T47D (cell line): ENCODE measurements around the gene PDGFD.

Experiments
- DNase-seq, 2 experiments: peaks; one replicate each; pipeline versions ENCODE4 v3.0.0 to v3.0.0-alpha.2; 2011 to 2012; ENCODE audit warnings: low read depth in 1 of 2, low spot score in 1 of 2
- JUND ChIP-seq: IDR thresholded peaks from 2 replicates; pipeline ENCODE4 v1.6.1; 2012; ENCODE audit warnings: low read depth
- in situ Hi-C: cut with HindIII; loops from 2 replicates; pipeline ENCODE4 v1.10.0; 2016; ENCODE audit warnings: low sequenced_read_pairs, low pct_unique_long_range_greater_than_20kb

Gene PDGFD

DNA sequence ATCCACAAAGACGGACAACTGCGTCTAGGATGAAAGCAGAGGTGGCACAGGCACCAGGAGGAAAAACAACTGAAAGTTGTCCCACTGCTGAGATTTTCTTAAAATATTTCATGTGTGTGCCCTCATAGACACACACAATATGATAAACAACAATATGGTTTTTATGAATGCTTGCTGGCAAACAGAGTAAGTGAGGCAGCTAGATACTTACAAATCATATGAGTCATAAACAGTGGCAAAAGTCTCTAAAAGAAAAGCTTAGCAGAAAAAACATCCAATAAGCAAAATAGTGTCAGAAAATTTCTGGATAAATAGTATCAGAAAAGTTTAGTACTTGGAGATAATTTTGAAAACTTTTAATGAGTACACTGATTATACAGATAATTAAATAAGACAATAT, 228.7 kb downstream of the PDGFD start:
- DNase-seq = no peak
- in situ Hi-C loops = no loop called here
- TF ChIP-seq JUND = no peak

GRCh38 chr11:103929170-103929903, 234.6 kb downstream of the PDGFD start:
- no peak for TF ChIP-seq JUND
- in situ Hi-C loops = no loop called here
- no peak for DNase-seq

DNA sequence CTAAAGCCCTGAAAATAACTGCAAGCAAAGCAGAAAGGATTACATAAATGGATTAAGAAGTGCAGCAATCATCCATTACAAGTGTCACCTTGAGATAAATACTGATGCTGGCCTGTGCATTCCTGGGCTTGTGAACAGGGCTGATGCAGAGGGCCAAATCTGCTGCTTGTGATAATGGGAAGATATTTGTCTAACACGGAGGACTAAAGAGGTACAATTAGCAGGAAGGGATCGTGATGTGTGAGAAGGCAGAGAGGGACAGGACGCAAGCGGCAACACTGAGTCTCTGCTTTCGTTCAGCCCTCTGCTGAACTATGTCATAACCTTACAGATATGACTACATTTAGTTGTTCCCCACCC, 235.2 kb downstream of the PDGFD start:
- TF ChIP-seq JUND = no peak
- in situ Hi-C loops = no loop called here
- no peak for DNase-seq

DNA sequence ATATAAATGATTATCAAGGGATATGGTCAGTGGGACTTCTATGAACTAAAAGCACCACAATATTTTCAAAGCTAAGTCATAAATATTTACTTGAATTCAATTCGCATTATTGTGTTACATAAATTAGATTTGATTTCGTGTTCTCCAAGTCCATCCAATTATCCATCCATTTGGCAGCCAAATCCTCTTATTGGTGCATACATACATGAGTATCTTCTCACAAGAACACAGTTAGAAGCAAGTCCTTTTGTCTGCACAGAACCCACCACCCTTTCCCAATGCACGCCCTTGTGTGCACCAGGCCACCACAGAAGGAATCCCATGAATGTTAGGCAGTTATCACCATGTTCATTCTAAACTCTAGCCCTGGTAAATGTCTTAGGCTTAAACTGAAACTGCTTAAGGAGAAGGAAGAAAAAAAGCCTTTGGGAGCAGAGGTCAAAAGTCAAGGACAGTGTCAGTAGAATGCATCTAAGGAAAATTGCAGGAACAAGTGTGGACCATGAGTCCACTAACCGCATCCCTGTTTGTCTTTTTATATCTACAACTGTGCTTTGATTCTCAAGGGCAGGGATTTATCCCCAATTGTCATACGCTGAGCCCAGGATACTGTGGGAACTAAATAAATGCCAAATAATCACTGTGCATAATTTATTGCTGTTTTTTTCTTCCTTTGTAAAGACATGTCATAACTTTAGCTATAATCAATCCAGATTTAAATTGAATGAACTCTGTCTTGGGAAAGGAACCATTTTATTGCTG, 235.7 kb downstream of the PDGFD start:
- no peak for DNase-seq
- no peak for TF ChIP-seq JUND
- in situ Hi-C loops = no loop called here

- peak in 1 of 2 experiments; percentile 54 for DNase-seq
- TF ChIP-seq JUND = no peak
- in situ Hi-C loops = no loop called here
These were observed 236.4 kb downstream of the PDGFD start for GRCh38 chr11:103927535-103927934.

GRCh38 chr11:103926990-103927389, 237.0 kb downstream of the PDGFD start:
- TF ChIP-seq JUND = no peak
- in situ Hi-C loops = no loop called here
- DNase-seq = no peak

- TF ChIP-seq JUND = no peak
- DNase-seq = no peak
- in situ Hi-C loops = no loop called here
These were observed 239.6 kb downstream of the PDGFD start for GRCh38 chr11:103924166-103925013.

GRCh38 chr11:103923451-103923931, 240.5 kb downstream of the PDGFD start:
- in situ Hi-C loops = no loop called here

GRCh38 chr11:103920933-103921332, 243.0 kb downstream of the PDGFD start:
- in situ Hi-C loops = no loop called here
- TF ChIP-seq JUND = no peak
- DNase-seq = no peak

More at GRCh38 chr11:103923451-103923931, 240.5 kb downstream of the PDGFD start:
- no peak for TF ChIP-seq JUND
- peak in 1 of 2 experiments; percentile 22 for DNase-seq

- no peak for TF ChIP-seq JUND
- in situ Hi-C loops = no loop called here
- no peak for DNase-seq
These were observed 243.5 kb downstream of the PDGFD start for GRCh38 chr11:103920449-103920848.

GRCh38 chr11:103910721-103911120, 253.2 kb downstream of the PDGFD start:
- DNase-seq = no peak
- in situ Hi-C loops = no loop called here
- no peak for TF ChIP-seq JUND
